Upper lobe of left lung (tissue), 6 donors: ENCODE results near the gene LRRIQ1. TPM values are rescaled to one million over a fixed set of nuclear protein-coding genes. Genes with fewer than 3 reads are reported as not detected.

Source experiments
- ATAC-seq, 2 donors: fragments of 200-7000 bp; cut with Tn5 transposase; one replicate each; pipeline ENCODE4 v1.9.1; 2022; ENCODE audit warnings: mild to moderate bottlenecking in 2 of 2, moderate library complexity in 2 of 2; ENCODE audit not compliant: low FRiP score in 2 of 2
- DNase-seq, 2 donors: peaks; one replicate each; pipeline ENCODE4 v3.0.0-alpha.2; 2019 to 2020
- H3K27ac ChIP-seq, 4 donors: fragments of 200-600 bp; sonication (generic); one replicate each; pipeline ENCODE4 v1.5.1; 2016 to 2019
- H3K27me3 ChIP-seq, 4 donors: fragments of 200-600 bp; sonication (generic); one replicate each; pipeline ENCODE4 v1.5.1; 2017 to 2019
- H3K36me3 ChIP-seq, 4 donors: fragments of 200-600 bp; sonication (generic); one replicate each; pipeline ENCODE4 v1.5.1; 2016 to 2019
- H3K4me1 ChIP-seq, 4 donors: fragments of 200-600 bp; sonication (generic); one replicate each; pipeline ENCODE4 v1.5.1; 2018 to 2019
- H3K4me3 ChIP-seq, 4 donors: fragments of 200-600 bp; sonication (generic); one replicate each; pipeline ENCODE4 v1.5.1; 2017 to 2019; ENCODE audit warnings: mild to moderate bottlenecking in 2 of 4, moderate library complexity in 1 of 4
- H3K9me3 ChIP-seq, 4 donors: fragments of 200-600 bp; sonication (generic); one replicate each; pipeline ENCODE4 v1.5.1; 2018 to 2019
- CTCF ChIP-seq, 6 experiments: fragments of 450-650 bp in 4 of 6; fragments of 200-600 bp in 2 of 6; sonication (generic) in 2 of 6; IDR thresholded peaks; one replicate each; pipeline ENCODE4 v1.5.1; 2016 to 2019; ENCODE audit warnings: antibody characterized with exemption in 6 of 6
- EP300 ChIP-seq, 4 donors: sonication (generic); formaldehyde crosslinking; IDR thresholded peaks; one replicate each; pipeline ENCODE4 v1.5.1; 2017; ENCODE audit warnings: antibody characterized with exemption in 4 of 4, control low read depth in 2 of 4
- POLR2A ChIP-seq, 4 donors: fragments of 450-650 bp; IDR thresholded peaks; one replicate each; pipeline ENCODE4 v1.5.1; 2016 to 2017; ENCODE audit warnings: antibody characterized with exemption in 4 of 4, mild to moderate bottlenecking in 2 of 4
- POLR2AphosphoS5 ChIP-seq, 2 donors: sonication (generic); formaldehyde crosslinking; IDR thresholded peaks; one replicate each; pipeline ENCODE4 v1.5.1; 2017; ENCODE audit warnings: antibody characterized with exemption in 2 of 2
- WGBS, 2 donors: methylation state at CpG; one replicate each; pipeline ENCODE4 v1.1.5; 2017 to 2018; 5-methylcytosine and 5-hydroxymethylcytosine counted together
- total RNA-seq, 6 donors: library from RNA; depleted of rRNA in 4 of 6; stranded (reverse); fragments of >200 nt in 4 of 6; gene quantifications; one replicate each; pipeline versions ENCODE4 v1.1.0 to v1.2.1, GENCODE V29; 2016 to 2021
- donor health status: DM: no; HTN: no; CAD: no; lungs with moderate emphysema.
- donor health status: DM: no; HTN: yes; CAD: no; lungs with severe emphysema.

Gene LRRIQ1
- total RNA-seq, 6 donors from 2014 or later: 0.54 to 37.7 (median 6.0) TPM

- Histone ChIP-seq H3K27me3 (peaks cover 0 to 41% (median 15%) of the 10 kb centered on the region in 4 donors), H3K4me3 (no peak overlapping the region), H3K9me3 (peaks cover 0 to 3% (median 0%) of the 10 kb centered on the region in 4 donors), H3K4me1 (peaks cover 11 to 25% (median 12%) of the 10 kb centered on the region in 4 donors), H3K36me3 (no peaks in the 10 kb centered on the region), H3K27ac (no peak overlapping the region)
- ATAC-seq (no peak), DNase-seq (no peak)
- TF ChIP-seq POLR2AphosphoS5 (IDR thresholded peaks at IDR 0.05) (no peak), CTCF (IDR thresholded peaks at IDR 0.05) (no peak), POLR2A (IDR thresholded peaks at IDR 0.05) (no peak), EP300 (IDR thresholded peaks at IDR 0.05) (no peak)
- 21 to 31% methylated on average over 3 of the region's 3 CpGs for WGBS, 2 donors
These were observed 241.0 kb downstream of the LRRIQ1 start for GRCh38 chr12:85277191-85277590.

- Histone ChIP-seq H3K36me3 (no peaks in the 10 kb centered on the region), H3K4me1 (peaks cover 11 to 25% (median 12%) of the 10 kb centered on the region in 4 donors), H3K9me3 (peaks cover 0 to 3% (median 0%) of the 10 kb centered on the region in 4 donors), H3K4me3 (no peak overlapping the region), H3K27me3 (peaks cover 0 to 41% (median 15%) of the 10 kb centered on the region in 4 donors), H3K27ac (no peak overlapping the region)
- DNase-seq (no peak), ATAC-seq (no peak)
- no peak for TF ChIP-seq CTCF (IDR thresholded peaks at IDR 0.05)
- WGBS, 2 donors: 19 to 27% methylated on average over 14 to 30 of the region's 30 CpGs
These were observed 241.9 kb downstream of the LRRIQ1 start for GRCh38 chr12:85277900-85278597.

GRCh38 chr12:85278598-85279448, 242.7 kb downstream of the LRRIQ1 start:
- ATAC-seq (no peak), DNase-seq (peak in 1 of 2 donors; percentile 59)
- Histone ChIP-seq H3K27ac (no peak overlapping the region), H3K4me3 (no peak overlapping the region), H3K27me3 (peaks cover 0 to 45% (median 15%) of the 10 kb centered on the region in 4 donors), H3K36me3 (no peaks in the 10 kb centered on the region), H3K4me1 (peaks cover 11 to 19% (median 12%) of the 10 kb centered on the region in 4 donors), H3K9me3 (peaks cover 0 to 3% (median 0%) of the 10 kb centered on the region in 4 donors)
- no peak for TF ChIP-seq POLR2AphosphoS5 (IDR thresholded peaks at IDR 0.05)
- no peak for TF ChIP-seq CTCF (IDR thresholded peaks at IDR 0.05)
- no peak for TF ChIP-seq POLR2A (IDR thresholded peaks at IDR 0.05)
- TF ChIP-seq EP300 (IDR thresholded peaks at IDR 0.05): no peak
- 33 to 48% methylated on average over 23 to 35 of the region's 37 CpGs for WGBS, 2 donors

DNA sequence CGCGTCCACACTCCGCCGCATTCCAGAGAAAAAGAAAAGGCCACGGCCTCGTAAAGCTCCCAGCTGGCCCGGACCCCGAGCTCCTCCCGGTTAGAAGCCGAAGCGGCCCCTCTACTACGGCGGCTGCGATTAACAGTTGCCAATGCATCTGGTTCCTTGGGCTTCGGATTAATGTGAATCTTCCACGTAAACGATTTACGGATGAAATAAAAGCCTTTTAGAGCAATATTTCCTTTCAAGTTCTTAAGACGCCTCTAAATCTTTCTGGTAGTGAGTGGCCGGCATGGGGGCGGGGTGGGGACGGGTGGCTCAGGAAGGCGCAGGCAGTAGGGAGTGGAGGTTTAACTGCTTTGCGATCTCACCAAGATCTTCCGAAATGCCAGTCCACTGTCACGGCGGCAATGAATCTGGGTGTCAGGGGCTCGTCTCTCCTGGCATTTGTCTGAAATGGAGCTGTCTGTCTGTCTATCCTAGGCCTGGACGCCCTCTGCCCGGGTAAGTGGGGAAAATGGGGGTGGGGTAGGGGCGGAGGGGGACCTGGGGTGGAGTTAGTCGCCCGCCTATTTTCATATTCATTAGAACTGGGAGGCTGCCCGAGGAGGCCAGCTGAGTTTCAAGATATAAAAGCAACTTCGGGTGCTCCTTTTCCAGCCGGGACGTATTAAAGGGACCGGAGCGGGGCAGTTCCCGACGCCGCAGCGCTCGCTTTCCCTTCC, 243.5 kb downstream of the LRRIQ1 start:
- peak in 1 of 2 donors; percentile 47 for DNase-seq
- no peaks in the 10 kb centered on the region for H3K36me3 ChIP-seq
- H3K9me3 ChIP-seq: peaks cover 0 to 3% (median 0%) of the 10 kb centered on the region in 4 donors
- 7% methylated on average over 38 to 43 of the region's 44 CpGs for WGBS, 2 donors
- no peak overlapping the region for H3K27ac ChIP-seq
- ATAC-seq: peak; percentile 26 to 64
- TF ChIP-seq POLR2A (IDR thresholded peaks at IDR 0.05) (no peak), CTCF (IDR thresholded peaks at IDR 0.05) (no peak), POLR2AphosphoS5 (IDR thresholded peaks at IDR 0.05) (no peak), EP300 (IDR thresholded peaks at IDR 0.05) (no peak)
- peaks cover 11 to 19% (median 12%) of the 10 kb centered on the region in 4 donors for H3K4me1 ChIP-seq
- peak overlapping the region in 3 of 4 donors; percentile 13 to 34 (median 29) for H3K4me3 ChIP-seq
- peaks cover 0 to 45% (median 15%) of the 10 kb centered on the region in 4 donors for H3K27me3 ChIP-seq
